Stimulated activated CD8-positive, alpha-beta memory T cell treated with anti-CD3 and anti-CD28 coated beads, Interleukin-4, amount 100 ng/mL, for 1 hour (primary cell): Measurements from ENCODE around the gene CACNA2D3.

Experiments used
- DNase-seq, 2 donors: peaks; one replicate each; pipeline ENCODE4 v3.0.0-alpha.2; 2020; ENCODE audit warnings: low read depth in 2 of 2, low spot score in 1 of 2

The CACNA2D3 gene

GRCh38 chr3:54777141-54777540, 654.8 kb downstream of the CACNA2D3 start:
- DNase-seq, result no peak

GRCh38 chr3:54780336-54780735, 658.0 kb downstream of the CACNA2D3 start:
- no peak for DNase-seq

GRCh38 chr3:54781728-54782127, 659.4 kb downstream of the CACNA2D3 start:
- no peak for DNase-seq

- no peak for DNase-seq
These were observed 661.3 kb downstream of the CACNA2D3 start for GRCh38 chr3:54783611-54784010.

- DNase-seq, result no peak
These were observed 661.7 kb downstream of the CACNA2D3 start for GRCh38 chr3:54784021-54784420.

- DNase-seq, result no peak
These were observed 663.6 kb downstream of the CACNA2D3 start for GRCh38 chr3:54785976-54786375.

GRCh38 chr3:54790051-54790450, 667.7 kb downstream of the CACNA2D3 start:
- DNase-seq, result no peak

GRCh38 chr3:54791501-54792156, 669.3 kb downstream of the CACNA2D3 start:
- DNase-seq, result no peak

GRCh38 chr3:54792584-54792983, 670.2 kb downstream of the CACNA2D3 start:
- no peak for DNase-seq

- no peak for DNase-seq
These were observed 670.8 kb downstream of the CACNA2D3 start for GRCh38 chr3:54793171-54793570.

GRCh38 chr3:54797111-54797510, 674.8 kb downstream of the CACNA2D3 start:
- DNase-seq, result no peak

- no peak for DNase-seq
These were observed 678.1 kb downstream of the CACNA2D3 start for GRCh38 chr3:54800478-54800877.

GRCh38 chr3:54801977-54802376, 679.6 kb downstream of the CACNA2D3 start:
- no peak for DNase-seq

GRCh38 chr3:54810401-54810800, 688.0 kb downstream of the CACNA2D3 start:
- DNase-seq, result no peak

GRCh38 chr3:54814224-54814623, 691.9 kb downstream of the CACNA2D3 start:
- DNase-seq, result no peak

GRCh38 chr3:54817628-54818027, 695.3 kb downstream of the CACNA2D3 start:
- no peak for DNase-seq

- no peak for DNase-seq
These were observed 696.1 kb downstream of the CACNA2D3 start for GRCh38 chr3:54818486-54818885.

GRCh38 chr3:54818942-54819341, 696.6 kb downstream of the CACNA2D3 start:
- no peak for DNase-seq

GRCh38 chr3:54819946-54820345, 697.6 kb downstream of the CACNA2D3 start:
- no peak for DNase-seq

GRCh38 chr3:54822206-54822605, 699.9 kb downstream of the CACNA2D3 start:
- DNase-seq, result no peak

GRCh38 chr3:54826251-54826691, 703.9 kb downstream of the CACNA2D3 start:
- no peak for DNase-seq

GRCh38 chr3:54827056-54827687, 704.8 kb downstream of the CACNA2D3 start:
- no peak for DNase-seq

GRCh38 chr3:54827776-54828175, 705.4 kb downstream of the CACNA2D3 start:
- no peak for DNase-seq
